Measurements from ENCODE around the gene RUNX1.
"Not testable (repeated sequence)": the region's sequence is repeated elsewhere in the genome, so short reads cannot be mapped to it uniquely, and the experiment has no call there.

Gene RUNX1

GRCh38 chr21:35015435-35016024 is 33.6 kb downstream of the RUNX1 start:
- no peak for DNase-seq

GRCh38 chr21:35014302-35015041 is 34.6 kb downstream of the RUNX1 start:
- DNase-seq, result no peak

GRCh38 chr21:35011681-35012080 is 37.4 kb downstream of the RUNX1 start:
- DNase-seq, result no peak

DNA sequence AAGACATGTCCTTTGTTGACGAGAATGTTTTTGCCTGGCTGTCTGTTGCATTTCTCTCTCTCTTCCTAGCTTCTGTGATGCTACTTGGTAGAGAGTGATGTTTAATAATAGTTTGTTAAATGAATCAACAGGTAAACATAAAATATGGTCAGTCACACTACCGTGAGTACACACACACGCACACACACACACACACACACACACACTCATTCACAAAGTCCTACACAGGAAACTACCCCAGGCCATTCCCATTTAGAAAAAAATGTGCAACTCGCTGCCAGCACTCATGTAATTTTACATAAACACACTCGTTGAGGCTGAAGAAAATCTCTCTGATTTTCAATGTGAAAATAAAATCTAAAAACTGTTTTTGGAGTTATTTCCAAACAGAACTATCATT is 38.7 kb downstream of the RUNX1 start:
- no peak for DNase-seq

GRCh38 chr21:35007348-35007747 is 41.8 kb downstream of the RUNX1 start:
- no peak for DNase-seq

DNA sequence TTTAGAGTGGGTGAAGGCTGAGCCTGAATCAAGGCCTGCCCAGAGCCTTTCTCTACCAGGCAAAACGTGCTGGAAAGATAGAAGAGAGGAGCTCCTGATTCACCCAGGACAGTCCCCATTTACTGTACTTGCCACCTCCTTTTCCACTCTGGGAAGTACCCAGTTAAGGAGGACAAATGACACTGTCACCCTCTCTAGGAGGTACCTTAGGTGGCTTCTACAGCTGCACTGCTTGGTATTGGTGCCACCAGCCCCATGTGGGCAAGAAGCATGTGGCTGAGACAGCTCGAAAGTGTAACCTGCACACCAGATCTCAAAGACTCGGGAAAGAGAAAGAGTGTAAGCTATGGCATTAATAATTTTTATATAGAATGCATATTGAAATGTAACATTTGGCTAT is 42.3 kb downstream of the RUNX1 start:
- DNase-seq, result no peak

- DNase-seq, result no peak
These were observed 42.9 kb downstream of the RUNX1 start for GRCh38 chr21:35006248-35006647.

DNA sequence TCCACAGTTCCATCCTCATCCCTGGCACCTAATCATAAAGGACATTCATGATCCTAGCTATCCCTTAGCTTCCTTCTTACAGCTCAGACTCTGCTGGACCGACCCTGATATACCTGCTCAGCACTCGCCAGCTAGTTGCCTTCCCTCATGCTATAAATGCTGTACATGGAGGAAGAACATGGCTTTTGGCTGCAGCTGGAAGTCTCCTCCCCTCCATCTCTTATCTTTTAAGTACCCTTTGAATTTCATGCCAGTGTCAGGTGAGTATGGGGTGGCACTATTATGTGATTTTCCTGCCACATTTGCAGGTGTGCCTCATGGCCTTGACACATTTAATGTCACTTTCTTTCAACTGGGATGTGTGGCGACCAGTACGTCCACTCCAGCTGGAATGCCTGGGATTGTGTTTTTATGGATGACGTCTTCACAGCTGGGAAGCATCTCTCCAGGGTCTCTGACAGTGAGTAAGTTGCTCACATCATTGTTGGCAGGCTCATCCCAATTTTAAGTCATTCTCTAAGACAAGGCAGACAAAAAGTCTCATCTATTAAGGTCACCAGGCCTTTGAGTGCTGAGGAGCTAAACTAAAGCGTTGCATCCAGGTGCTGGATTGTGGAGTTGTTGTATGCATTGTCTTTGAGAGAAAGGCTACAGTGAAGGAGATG is 43.4 kb downstream of the RUNX1 start:
- no peak for DNase-seq

DNA sequence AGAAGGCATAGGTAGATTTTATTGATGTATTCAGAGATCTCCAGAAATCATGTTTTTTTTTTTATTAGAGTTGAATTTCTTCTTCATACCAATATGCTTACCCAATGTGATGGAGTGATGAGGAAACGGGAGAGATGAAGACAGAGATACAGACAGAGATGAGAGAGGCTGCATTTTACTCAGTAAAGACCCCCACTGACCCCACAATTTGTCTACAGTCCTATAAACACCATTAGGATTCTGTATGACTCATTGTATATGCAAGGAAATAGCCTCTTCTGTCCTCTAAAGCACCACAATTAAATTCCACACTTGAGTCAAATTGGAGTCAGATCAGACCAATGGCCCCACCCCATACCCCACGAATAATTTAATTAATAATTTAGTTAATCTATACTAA is 44.0 kb downstream of the RUNX1 start:
- DNase-seq, result no peak

DNA sequence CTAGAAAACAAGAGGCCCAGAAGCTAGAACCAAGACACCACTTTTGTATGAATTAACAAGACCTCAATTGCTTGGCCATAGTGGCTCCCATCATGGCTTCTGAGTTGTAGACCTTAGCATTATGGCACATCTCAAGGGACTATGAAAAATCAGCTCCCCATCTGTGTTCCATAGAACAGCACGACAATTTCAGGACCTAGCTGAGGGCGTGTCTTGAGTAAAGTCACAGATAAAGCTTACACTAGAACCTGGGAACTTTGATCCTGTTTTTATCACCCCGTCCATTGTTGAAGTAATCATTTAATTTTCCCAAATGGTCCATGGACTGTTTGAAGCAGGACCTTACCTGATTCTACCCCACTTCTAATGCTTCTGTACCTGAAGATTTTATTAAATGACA is 44.8 kb downstream of the RUNX1 start:
- DNase-seq, result no peak

DNA sequence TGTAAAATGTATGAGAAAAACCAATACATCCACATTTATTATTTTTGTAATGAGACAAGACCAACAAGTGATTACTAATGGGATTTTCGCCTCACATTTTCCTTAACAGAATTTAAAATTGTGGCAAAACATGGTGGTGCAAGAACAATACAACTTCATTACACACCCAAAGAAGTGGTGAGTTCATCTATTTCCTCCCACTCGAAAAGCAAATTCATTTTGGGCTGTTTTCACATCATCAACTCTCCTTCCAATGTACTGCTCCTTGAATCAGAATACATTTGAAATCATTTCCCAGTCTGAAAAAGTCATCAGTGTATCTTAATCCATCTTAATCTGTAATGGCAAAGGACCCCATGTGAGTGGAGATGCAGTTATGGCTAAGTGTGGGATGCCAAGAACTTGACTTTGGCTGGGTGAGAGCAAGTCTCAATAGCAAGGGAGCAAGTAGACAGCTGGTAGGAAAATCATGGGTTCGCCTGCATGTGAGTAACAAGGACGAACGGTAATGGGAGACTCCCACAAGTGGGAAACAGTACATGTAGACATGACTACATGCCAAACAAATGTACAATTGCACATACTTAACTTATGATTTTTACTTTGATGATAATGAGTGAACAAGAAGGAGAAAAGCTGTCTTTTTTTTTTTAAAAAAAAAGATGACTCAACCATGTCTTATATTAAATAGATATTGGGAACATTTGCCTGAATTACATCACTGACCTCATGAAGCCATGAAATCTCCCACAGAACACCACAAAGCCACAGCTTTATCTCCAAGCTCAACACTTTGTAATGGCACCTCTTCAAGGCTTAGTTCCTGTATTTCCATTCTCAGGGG is 46.0 kb downstream of the RUNX1 start:
- DNase-seq, result no peak

DNA sequence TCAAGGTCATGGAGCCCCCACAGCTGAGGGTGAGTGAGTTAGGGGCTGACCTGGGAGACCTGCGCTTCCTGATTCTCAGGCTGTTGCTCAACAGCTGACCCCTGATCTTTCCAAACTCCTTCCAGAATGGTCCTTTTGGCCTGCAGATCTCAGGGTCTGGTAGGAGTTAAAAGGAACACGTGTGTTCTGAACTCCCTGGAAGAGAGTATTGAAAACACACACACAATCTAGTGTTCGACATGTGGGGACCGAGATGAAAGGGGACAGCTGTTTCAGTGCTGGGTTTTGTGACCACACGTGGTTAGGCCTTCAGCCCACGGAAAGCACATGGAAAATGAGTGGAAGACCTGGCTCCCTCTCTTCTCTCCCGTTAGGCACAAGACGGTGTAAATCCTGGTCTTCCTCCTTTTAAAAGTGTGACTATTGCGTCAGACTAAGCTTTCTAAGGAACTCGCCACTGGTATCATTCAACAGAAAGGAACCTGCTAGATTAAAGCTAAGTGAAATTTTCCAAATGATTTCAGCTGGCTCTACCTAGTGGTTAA is 49.6 kb downstream of the RUNX1 start:
- no peak for DNase-seq

- DNase-seq, result no peak
These were observed 50.9 kb downstream of the RUNX1 start for GRCh38 chr21:34998176-34998575.

DNA sequence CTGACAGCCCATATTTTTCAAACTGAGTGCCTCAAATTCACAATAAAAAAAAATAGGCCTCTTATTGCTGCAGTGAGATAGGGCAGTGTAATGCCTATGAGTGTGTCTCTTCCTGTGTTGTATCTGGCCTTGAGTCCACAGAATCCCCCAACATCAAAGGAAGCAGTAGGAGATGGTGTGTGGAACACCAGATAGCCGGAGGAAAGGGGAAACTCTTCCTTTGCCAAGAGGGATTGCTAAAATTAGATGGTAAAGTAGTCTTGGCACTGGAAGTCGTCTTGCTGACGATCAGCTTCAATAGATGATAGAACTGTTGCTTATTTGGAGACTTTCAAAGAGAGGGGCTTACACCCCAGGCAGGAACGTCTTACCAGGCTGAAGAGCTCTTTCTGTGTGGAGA is 51.8 kb downstream of the RUNX1 start:
- DNase-seq, result no peak

- DNase-seq, result no peak
These were observed 52.6 kb downstream of the RUNX1 start for GRCh38 chr21:34996304-34997101.

DNA sequence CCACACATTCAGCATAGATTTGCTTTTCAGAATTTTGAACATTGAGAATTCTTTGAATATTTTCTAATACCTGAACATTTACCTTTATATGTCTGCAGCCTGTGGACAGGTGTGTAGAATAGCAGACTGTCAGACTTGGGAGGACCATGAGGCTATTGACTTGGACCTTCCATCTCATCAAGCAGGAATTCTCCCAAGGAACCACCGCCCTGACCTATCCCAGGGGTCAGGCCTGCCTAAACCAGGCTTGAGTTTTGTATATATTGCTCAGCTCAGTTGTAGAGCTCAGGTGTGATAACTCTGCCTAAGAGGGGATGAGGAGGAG is 53.2 kb downstream of the RUNX1 start:
- DNase-seq, result no peak

DNA sequence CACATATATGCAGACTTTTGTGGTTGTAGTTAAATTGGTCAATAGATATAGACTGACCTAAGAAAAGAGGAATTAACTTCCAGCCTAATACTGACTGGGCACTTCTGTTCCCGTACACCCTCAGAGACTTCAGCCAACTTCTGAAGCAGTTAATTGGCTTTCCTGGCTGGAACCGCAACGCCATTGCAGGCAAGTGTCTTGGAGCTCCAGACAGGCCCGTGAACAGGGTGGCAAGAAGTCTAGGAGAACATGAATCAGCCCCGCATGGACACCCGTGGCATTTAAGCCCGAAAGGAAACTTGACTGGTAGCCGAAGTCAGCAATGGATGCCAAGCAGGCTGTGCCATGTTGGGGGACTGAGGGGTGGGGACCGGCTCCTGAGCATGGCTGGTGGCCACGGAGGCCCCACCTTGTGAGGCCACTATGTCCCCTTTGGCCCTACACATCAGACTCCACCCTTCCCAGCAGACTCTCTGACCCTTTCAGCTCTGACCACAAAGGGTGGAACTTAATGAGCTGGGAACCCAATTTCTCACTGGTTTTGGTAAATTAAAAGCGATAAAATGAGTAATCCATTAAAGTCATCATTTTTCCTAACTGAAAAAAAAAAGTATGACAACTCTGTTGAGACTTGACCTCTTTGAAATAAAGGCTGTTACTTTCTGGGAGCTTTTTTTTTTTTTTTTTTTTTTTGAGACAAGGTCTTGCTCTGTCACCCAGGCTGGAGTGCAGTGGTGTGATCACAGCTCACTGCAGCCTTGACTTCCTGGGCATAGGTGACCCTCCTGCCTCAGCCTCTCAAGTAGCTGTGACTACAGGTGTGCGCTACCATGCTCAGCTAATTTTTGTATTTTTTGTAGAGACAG is 54.1 kb downstream of the RUNX1 start:
- no peak for DNase-seq

- not testable (repeated sequence) for DNase-seq
These were observed 55.6 kb downstream of the RUNX1 start for GRCh38 chr21:34993521-34993921.

- DNase-seq, result no peak
These were observed 56.2 kb downstream of the RUNX1 start for GRCh38 chr21:34992736-34993398.

DNA sequence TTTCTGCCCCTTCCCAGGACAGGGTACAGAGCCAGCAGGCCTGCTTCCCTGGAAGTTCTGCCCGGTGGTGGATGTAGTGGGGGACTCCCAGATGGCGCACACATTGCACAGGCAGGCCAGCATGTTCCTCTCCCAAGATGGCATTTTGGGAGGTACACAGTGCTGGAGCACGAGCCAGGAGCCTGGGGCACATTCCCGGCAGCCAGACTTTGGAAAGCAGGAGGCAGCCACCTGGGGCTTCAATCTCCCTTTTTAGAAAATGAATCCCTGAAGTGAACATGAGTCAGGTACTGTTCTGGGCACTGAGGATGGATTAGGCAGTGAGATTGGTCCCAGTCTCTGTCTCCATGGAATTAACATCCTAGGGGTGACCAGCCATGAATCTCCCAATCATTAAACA is 56.9 kb downstream of the RUNX1 start:
- DNase-seq, result no peak
